TTC549 (cell line): ENCODE measurements around the gene HSF2.

Experiments
- FAIRE-seq: peaks from 2 replicates; lab custom pipeline; 2012; peaks lifted over from hg19 to GRCh38; lab: Jason Lieb, UNC

HSF2 gene

GRCh38 chr6:122400121-122400450 is 634 bp downstream of the HSF2 start:
- FAIRE-seq = no peak

- no peak for FAIRE-seq
These were observed 1.1 kb downstream of the HSF2 start for GRCh38 chr6:122400462-122401089.

- no peak for FAIRE-seq
These were observed 1.7 kb downstream of the HSF2 start for GRCh38 chr6:122401104-122401503.

- FAIRE-seq = no peak
These were observed 5.0 kb downstream of the HSF2 start for GRCh38 chr6:122404444-122404843.

- no peak for FAIRE-seq
These were observed 6.0 kb downstream of the HSF2 start for GRCh38 chr6:122405417-122405816.

- FAIRE-seq = no peak
These were observed 6.7 kb downstream of the HSF2 start for GRCh38 chr6:122406187-122406586.

GRCh38 chr6:122407712-122408111 is 8.3 kb downstream of the HSF2 start:
- no peak for FAIRE-seq

GRCh38 chr6:122408240-122408639 is 8.8 kb downstream of the HSF2 start:
- FAIRE-seq = no peak

GRCh38 chr6:122408702-122409458 is 9.4 kb downstream of the HSF2 start:
- no peak for FAIRE-seq

- FAIRE-seq = no peak
These were observed 12.5 kb downstream of the HSF2 start for GRCh38 chr6:122412001-122412400.

- no peak for FAIRE-seq
These were observed 17.4 kb downstream of the HSF2 start for GRCh38 chr6:122416825-122417224.

GRCh38 chr6:122422003-122422402 is 22.6 kb downstream of the HSF2 start:
- no peak for FAIRE-seq

GRCh38 chr6:122422614-122423267 is 23.3 kb downstream of the HSF2 start:
- no peak for FAIRE-seq

GRCh38 chr6:122423734-122424133 is 24.3 kb downstream of the HSF2 start:
- no peak for FAIRE-seq

- no peak for FAIRE-seq
These were observed 27.1 kb downstream of the HSF2 start for GRCh38 chr6:122426597-122426996.

- FAIRE-seq = no peak
These were observed 29.3 kb downstream of the HSF2 start for GRCh38 chr6:122428781-122429180.

- no peak for FAIRE-seq
These were observed 29.9 kb downstream of the HSF2 start for GRCh38 chr6:122429323-122429722.

GRCh38 chr6:122431780-122432179 is 32.3 kb downstream of the HSF2 start:
- FAIRE-seq = no peak

GRCh38 chr6:122432816-122433215 is 33.4 kb downstream of the HSF2 start:
- no peak for FAIRE-seq

GRCh38 chr6:122438975-122439374 is 39.5 kb downstream of the HSF2 start:
- FAIRE-seq = no peak

- FAIRE-seq = no peak
These were observed 45.8 kb downstream of the HSF2 start for GRCh38 chr6:122445274-122445673.

GRCh38 chr6:122449069-122449468 is 49.6 kb downstream of the HSF2 start:
- FAIRE-seq = no peak

GRCh38 chr6:122452509-122452908 is 53.1 kb downstream of the HSF2 start:
- FAIRE-seq = no peak

- no peak for FAIRE-seq
These were observed 55.2 kb downstream of the HSF2 start for GRCh38 chr6:122454673-122455072.
